Left ventricle myocardium inferior (tissue), 1 donor: ENCODE results near the gene PIK3R1. TPM values are rescaled to one million over a fixed set of nuclear protein-coding genes. Genes with fewer than 3 reads are reported as not detected.

ENCODE experiments used
- DNase-seq: peaks from one replicate; pipeline ENCODE4 v3.0.0-alpha.2; 2020
- H3K27ac ChIP-seq: fragments of 200-600 bp; replicated peaks from 2 replicates; pipeline ENCODE4 v1.8.0; 2021
- H3K27me3 ChIP-seq: fragments of 200-600 bp; 2 replicates; pipeline ENCODE4 v1.8.0; 2021; ENCODE audit warnings: low read depth
- H3K36me3 ChIP-seq: fragments of 200-600 bp; 2 replicates; pipeline ENCODE4 v1.8.0; 2021
- H3K4me1 ChIP-seq: fragments of 200-600 bp; 2 replicates; pipeline ENCODE4 v1.8.0; 2021
- H3K4me3 ChIP-seq: fragments of 200-600 bp; 2 replicates; pipeline ENCODE4 v1.8.0; 2021; ENCODE audit warnings: mild to moderate bottlenecking, moderate library complexity
- H3K9me3 ChIP-seq: fragments of 200-600 bp; replicated peaks from 2 replicates; pipeline ENCODE4 v1.8.0; 2021
- intact Hi-C: fragments of 100-400 bp; cut with micrococcal nuclease; formaldehyde crosslinking; loops from one replicate; pipeline ENCODE4 v1.11.0; 2022
- total RNA-seq: library from RNA; stranded (reverse); fragmentation: NEBNext Ultra II Directional; extraction: Animal tissue kit (Norgen Biotek cat#: 25700); gene quantifications from one replicate; pipeline ENCODE4 v1.2.1, GENCODE V29; 2021
- TF ChIP-seq, protein P1 (sequence below): fragments of 200-600 bp; IDR thresholded peaks from 2 replicates; pipeline ENCODE4 v1.8.0; 2021; ENCODE audit warnings: antibody characterized with exemption, mild to moderate bottlenecking, borderline replicate concordance
- donor health status: DM: no; HTN: yes; CAD: no; lungs with severe emphysema.

The PIK3R1 gene
- total RNA-seq, 1 donor from 2014 or later = 132 TPM

DNA sequence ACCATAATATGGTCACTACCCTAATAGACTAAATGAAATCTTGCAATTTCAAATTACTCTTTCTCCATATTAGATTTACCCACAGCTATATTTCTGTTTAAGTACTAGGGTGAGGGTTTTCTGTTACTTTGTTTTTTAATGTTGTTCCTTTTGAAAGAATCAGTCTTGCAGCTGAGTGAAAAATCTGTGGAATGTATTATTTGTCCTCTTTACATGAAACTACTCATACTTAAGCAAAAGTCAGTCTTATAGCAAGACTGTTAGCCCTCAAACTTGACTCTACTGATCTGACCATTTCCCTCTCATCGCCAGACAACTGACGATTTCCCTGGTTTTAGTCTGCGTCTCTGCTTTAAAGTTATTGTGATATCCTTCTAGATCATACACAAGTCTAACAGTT, 84.0 kb downstream of the PIK3R1 start:
- intact Hi-C loops = no loop called here
- Histone ChIP-seq H3K9me3 (no peaks in the 10 kb centered on the region), H3K27ac (no peak overlapping the region), H3K4me1 (peaks cover 41% of the 10 kb centered on the region), H3K27me3 (no peaks in the 10 kb centered on the region), H3K4me3 (no peak overlapping the region), H3K36me3 (peaks cover 51% of the 10 kb centered on the region)
- TF ChIP-seq, protein P1, sequence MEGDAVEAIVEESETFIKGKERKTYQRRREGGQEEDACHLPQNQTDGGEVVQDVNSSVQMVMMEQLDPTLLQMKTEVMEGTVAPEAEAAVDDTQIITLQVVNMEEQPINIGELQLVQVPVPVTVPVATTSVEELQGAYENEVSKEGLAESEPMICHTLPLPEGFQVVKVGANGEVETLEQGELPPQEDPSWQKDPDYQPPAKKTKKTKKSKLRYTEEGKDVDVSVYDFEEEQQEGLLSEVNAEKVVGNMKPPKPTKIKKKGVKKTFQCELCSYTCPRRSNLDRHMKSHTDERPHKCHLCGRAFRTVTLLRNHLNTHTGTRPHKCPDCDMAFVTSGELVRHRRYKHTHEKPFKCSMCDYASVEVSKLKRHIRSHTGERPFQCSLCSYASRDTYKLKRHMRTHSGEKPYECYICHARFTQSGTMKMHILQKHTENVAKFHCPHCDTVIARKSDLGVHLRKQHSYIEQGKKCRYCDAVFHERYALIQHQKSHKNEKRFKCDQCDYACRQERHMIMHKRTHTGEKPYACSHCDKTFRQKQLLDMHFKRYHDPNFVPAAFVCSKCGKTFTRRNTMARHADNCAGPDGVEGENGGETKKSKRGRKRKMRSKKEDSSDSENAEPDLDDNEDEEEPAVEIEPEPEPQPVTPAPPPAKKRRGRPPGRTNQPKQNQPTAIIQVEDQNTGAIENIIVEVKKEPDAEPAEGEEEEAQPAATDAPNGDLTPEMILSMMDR = no peak
- DNase-seq = no peak

DNA sequence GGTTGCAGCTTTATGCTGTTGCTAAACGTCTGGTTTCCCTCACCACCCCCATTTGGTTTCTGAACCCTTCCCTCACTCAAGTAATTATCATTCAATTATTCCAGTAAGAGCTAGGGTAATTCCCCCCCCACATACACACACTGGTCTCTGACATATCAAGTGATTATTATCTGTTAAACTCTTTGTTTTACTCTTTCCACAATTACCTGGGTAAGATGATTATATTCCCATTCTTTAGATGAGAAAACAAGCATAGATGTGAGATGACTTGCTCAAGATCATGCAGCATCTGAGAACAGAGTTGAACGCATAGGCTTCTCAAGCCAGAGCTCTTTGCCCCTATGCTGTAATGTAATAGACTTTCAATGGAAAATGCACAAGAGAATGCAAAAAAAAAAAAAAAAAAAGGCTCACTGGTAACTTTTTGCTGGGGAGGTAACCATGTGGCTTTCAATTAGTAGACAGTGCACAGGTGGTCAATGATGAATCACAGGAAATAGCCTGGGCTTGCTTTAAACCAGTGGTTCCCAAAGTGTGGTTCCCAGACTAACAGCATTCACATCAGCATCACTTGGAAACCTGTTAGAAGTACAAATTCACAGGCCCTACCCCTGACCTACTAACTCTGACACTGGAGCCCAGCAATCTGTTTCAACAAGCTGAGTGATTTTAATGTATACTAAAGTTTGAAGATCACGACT, 87.6 kb downstream of the PIK3R1 start:
- no peaks in the 10 kb centered on the region for H3K27me3 ChIP-seq
- no peak for DNase-seq
- H3K36me3 ChIP-seq = peaks cover 16% of the 10 kb centered on the region
- TF ChIP-seq, protein P1 = no peak
- H3K4me3 ChIP-seq = no peak overlapping the region
- no peaks in the 10 kb centered on the region for H3K9me3 ChIP-seq
- intact Hi-C loops = no loop called here
- H3K4me1 ChIP-seq = peaks cover 25% of the 10 kb centered on the region
- H3K27ac ChIP-seq = peak overlapping the region; percentile 11

DNA sequence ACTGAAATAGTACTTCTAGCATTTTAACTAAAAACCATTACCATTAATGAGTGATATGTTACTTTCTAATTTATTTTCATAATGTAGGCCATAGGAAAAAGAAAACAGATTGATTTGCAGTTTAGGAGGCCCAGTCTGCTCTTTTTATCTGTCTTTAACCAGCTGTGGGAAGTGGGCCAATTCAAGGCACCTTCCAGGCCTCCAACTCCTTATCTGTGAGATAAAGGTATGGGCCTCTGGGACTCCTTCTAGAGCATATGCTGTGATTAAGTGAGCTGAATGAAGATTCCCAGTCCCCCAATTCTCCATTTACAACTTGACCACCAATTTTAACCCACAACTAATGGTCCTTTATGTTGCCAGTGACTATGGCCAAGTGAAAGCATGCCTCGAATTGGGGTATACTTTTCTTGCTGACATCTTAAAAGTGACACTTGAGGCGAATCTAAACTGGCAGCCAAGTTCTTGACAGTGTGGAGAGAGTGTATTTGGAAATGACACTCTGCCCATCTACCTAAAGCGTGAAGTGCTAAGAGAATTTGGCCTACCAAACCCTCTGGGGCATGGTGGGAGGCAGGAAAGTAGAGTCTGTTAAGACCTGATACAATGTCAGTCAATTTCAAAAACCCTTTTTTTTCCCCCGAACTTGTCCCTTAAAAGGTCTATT, 88.3 kb downstream of the PIK3R1 start:
- H3K9me3 ChIP-seq = no peaks in the 10 kb centered on the region
- DNase-seq = no peak
- peaks cover 10% of the 10 kb centered on the region for H3K36me3 ChIP-seq
- no peaks in the 10 kb centered on the region for H3K27me3 ChIP-seq
- intact Hi-C loops = no loop called here
- H3K4me3 ChIP-seq = no peak overlapping the region
- H3K4me1 ChIP-seq = peaks cover 18% of the 10 kb centered on the region
- peak overlapping the region; percentile 11 for H3K27ac ChIP-seq
- TF ChIP-seq, protein P1 = no peak

DNA sequence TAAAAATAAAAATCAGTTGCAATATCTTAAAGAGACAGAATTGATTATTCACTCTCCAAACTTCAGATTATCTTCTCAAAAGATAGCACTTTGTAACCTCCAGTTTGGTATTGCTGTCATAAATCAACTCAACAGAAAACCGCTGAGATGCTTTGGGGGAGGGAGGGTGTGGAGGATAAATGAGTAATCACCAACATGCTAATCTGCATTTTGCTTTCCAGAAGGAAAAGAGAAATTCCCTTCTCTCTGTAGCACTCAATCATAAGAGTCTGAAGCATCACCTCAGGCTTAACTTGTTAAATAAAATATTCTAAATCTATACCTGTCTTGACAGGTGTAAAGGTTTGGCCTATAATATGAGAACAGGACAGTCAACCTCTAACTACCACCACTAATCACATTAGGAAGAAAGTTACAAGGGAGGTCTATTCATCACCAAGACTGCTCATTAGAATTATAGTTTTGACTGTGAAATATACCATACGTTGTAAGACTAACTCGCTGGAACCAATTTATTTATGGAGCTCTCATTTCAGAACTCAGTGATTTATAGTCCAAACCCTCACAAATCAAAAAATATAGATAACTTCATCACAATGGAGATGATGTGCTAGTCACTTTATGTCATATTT, 89.0 kb downstream of the PIK3R1 start:
- Histone ChIP-seq H3K9me3 (no peaks in the 10 kb centered on the region), H3K4me1 (peaks cover 18% of the 10 kb centered on the region), H3K27ac (no peak overlapping the region), H3K36me3 (peaks cover 3% of the 10 kb centered on the region), H3K4me3 (no peak overlapping the region), H3K27me3 (no peaks in the 10 kb centered on the region)
- TF ChIP-seq, protein P1 = no peak
- DNase-seq = no peak
- intact Hi-C loops = no loop called here

DNA sequence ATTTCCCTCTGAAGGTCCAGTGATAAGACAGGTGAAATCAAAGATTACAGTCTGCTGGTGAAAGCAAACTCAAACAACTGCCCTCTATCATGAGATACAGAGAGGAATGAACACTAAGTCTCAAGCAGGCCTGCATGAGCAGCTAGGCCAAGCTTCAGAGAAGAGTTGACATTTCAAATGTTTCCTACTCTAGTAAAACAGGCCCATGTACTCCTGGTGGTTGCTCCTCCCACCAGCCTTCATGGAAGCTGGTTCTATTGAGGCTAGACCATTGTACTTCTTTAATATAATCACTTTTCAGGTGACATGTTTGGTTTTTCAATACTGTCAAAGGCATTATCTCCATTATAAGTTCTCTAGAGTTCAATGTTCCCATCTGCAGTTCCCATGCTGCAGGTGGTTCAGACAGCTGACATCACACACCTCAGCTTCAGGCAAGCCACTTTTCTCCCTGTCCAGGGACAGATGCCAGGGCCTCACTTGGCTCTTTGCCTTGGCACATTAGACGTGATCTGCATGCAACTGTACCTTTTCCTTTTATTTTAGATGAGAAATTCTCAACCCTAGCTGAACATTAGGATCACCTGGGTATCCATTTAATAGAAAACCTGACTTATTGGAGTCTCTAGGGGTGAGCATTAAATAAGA, 89.8 kb downstream of the PIK3R1 start:
- intact Hi-C loops = no loop called here
- H3K27ac ChIP-seq = no peak overlapping the region

More for the DNA sequence above, 89.8 kb downstream of the PIK3R1 start:
- DNase-seq = peak; percentile 12
- Histone ChIP-seq H3K27me3 (no peaks in the 10 kb centered on the region), H3K36me3 (no peaks in the 10 kb centered on the region), H3K4me1 (peaks cover 18% of the 10 kb centered on the region), H3K4me3 (no peak overlapping the region), H3K9me3 (no peaks in the 10 kb centered on the region)
- TF ChIP-seq, protein P1 = no peak
